Lower lobe of right lung (tissue), 2 donors: ENCODE data around the gene NTN4. TPM values are rescaled to one million over a fixed set of nuclear protein-coding genes. Genes with fewer than 3 reads are reported as not detected.

ENCODE experiments used
- ATAC-seq, 2 donors: fragments of 200-7000 bp; cut with Tn5 transposase; one replicate each; pipeline ENCODE4 v1.9.1; 2020 to 2022; ENCODE audit warnings: mild to moderate bottlenecking in 2 of 2, moderate library complexity in 2 of 2
- DNase-seq: peaks from one replicate; pipeline ENCODE4 v3.0.0-alpha.2; 2020
- H3K27ac ChIP-seq: fragments of 200-600 bp; one replicate; pipeline ENCODE4 v1.8.0; 2022
- H3K27me3 ChIP-seq: fragments of 200-600 bp; one replicate; pipeline ENCODE4 v1.8.0; 2022; ENCODE audit warnings: low read depth
- H3K36me3 ChIP-seq: fragments of 200-600 bp; one replicate; pipeline ENCODE4 v1.8.0; 2022; ENCODE audit warnings: mild to moderate bottlenecking
- H3K4me1 ChIP-seq: fragments of 200-600 bp; one replicate; pipeline ENCODE4 v1.8.0; 2022
- H3K4me3 ChIP-seq: fragments of 200-600 bp; one replicate; pipeline ENCODE4 v1.8.0; 2022; ENCODE audit warnings: mild to moderate bottlenecking
- H3K9me3 ChIP-seq: fragments of 200-600 bp; one replicate; pipeline ENCODE4 v1.8.0; 2022
- intact Hi-C: fragments of 100-400 bp; cut with DNase I; formaldehyde crosslinking; loops from one replicate; pipeline ENCODE4 v1.11.0; 2022
- total RNA-seq: library from RNA; stranded (reverse); fragmentation: NEBNext Ultra II Directional; extraction: Animal tissue kit (Norgen Biotek cat#: 25700); gene quantifications from one replicate; pipeline ENCODE4 v1.2.1, GENCODE V29; 2021
- TF ChIP-seq, protein P1 (sequence below): fragments of 200-600 bp; IDR thresholded peaks from one replicate; pipeline ENCODE4 v1.8.0; 2022; ENCODE audit warnings: antibody characterized with exemption, mild to moderate bottlenecking
- donor health status: DM: no; HTN: yes; CAD: no; lungs with severe emphysema.

Gene NTN4
- total RNA-seq, 1 donor from 2014 or later, result 140 TPM

DNA sequence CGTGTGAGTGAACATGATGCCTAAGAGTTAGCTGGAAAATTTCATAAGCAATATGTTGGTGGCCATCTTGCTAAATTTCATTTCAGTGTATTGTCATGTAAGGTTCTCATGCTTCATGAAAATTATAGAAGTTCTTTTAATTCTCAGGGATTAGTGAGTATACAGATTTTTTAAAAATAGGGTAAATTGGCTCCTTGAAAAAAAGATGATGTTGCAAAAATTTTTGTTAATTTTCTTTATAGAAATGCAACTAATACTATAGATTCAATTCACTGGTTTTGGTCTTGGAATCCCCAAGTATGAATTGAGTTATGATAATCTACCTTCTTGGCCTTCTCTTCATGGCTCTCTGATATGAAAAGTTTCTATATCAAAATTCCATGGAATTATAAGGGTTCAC is 75.4 kb downstream of the NTN4 start:
- ATAC-seq (no peak), DNase-seq (no peak)
- H3K27me3 ChIP-seq, result no peaks in the 10 kb centered on the region
- intact Hi-C loops, result no loop called here
- no peaks in the 10 kb centered on the region for H3K9me3 ChIP-seq
- no peaks in the 10 kb centered on the region for H3K4me1 ChIP-seq
- no peak overlapping the region for H3K4me3 ChIP-seq
- H3K36me3 ChIP-seq, result peaks cover 5% of the 10 kb centered on the region
- TF ChIP-seq, protein P1, sequence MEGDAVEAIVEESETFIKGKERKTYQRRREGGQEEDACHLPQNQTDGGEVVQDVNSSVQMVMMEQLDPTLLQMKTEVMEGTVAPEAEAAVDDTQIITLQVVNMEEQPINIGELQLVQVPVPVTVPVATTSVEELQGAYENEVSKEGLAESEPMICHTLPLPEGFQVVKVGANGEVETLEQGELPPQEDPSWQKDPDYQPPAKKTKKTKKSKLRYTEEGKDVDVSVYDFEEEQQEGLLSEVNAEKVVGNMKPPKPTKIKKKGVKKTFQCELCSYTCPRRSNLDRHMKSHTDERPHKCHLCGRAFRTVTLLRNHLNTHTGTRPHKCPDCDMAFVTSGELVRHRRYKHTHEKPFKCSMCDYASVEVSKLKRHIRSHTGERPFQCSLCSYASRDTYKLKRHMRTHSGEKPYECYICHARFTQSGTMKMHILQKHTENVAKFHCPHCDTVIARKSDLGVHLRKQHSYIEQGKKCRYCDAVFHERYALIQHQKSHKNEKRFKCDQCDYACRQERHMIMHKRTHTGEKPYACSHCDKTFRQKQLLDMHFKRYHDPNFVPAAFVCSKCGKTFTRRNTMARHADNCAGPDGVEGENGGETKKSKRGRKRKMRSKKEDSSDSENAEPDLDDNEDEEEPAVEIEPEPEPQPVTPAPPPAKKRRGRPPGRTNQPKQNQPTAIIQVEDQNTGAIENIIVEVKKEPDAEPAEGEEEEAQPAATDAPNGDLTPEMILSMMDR, result no peak
- no peak overlapping the region for H3K27ac ChIP-seq

DNA sequence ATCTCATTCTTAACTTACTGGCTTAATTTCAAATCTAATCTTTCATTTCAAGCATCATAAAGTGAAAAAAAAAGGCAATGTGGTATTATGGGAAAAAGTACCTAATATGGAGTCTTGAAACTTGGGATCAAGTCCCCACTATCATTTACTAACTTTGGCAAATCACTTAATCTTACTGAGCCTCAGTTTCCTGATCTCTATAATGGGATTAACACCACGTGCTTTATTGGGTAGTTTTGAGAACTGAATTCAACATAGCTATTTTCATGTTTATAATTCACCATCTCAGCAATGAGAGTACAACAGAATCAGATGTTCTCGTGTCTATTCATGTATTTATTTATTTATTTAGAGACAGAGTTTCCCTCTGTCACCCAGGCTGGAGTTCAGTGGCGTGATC is 78.3 kb downstream of the NTN4 start:
- Histone ChIP-seq H3K9me3 (no peaks in the 10 kb centered on the region), H3K27me3 (no peaks in the 10 kb centered on the region), H3K4me3 (no peak overlapping the region), H3K27ac (no peak overlapping the region), H3K4me1 (no peaks in the 10 kb centered on the region), H3K36me3 (peaks cover 11% of the 10 kb centered on the region)
- TF ChIP-seq, protein P1, result no peak
- DNase-seq (no peak), ATAC-seq (no peak)
- intact Hi-C loops, result no loop called here

DNA sequence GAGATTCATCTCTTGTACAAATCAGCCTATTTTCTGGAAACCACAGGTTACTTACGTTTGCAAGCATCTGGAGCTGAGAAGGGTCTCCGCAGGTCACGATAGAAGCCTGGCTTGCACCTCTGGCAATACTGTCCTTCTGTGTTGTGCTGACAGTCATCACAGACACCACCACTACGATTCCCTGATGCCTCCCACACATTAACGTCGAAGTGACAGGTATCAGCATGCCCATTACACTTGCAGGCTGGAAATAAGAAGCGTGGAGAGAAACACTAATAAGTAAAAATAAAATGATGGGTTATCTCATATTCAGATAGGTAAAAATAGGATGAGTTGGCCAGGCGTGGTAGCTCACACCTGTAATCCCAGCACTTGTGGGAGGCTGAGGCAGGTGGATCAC is 80.2 kb downstream of the NTN4 start:
- intact Hi-C loops, result no loop called here
- no peaks in the 10 kb centered on the region for H3K9me3 ChIP-seq

DNA sequence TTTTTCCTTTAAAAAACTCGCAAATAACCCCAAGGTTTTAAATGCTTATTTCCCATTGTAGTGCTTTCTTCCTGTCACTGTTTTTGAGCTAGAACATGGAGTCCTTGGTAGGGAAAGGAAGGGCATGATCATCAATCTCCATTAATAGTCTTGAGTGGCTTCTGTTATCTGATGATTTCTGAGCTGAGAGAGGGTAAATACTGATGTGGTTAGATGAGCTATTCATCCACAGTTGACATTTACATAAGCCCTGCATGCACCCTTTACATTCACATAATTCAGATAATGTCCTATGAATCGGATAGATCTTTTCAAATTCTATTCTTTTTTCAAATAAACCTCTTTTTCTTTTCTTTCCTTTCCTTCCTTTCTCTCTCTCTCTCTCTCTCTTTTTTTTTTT is 81.4 kb downstream of the NTN4 start:
- H3K9me3 ChIP-seq, result no peaks in the 10 kb centered on the region
- no peak for ATAC-seq
- no peak overlapping the region for H3K4me3 ChIP-seq
- no peaks in the 10 kb centered on the region for H3K27me3 ChIP-seq
- DNase-seq, result no peak
- peaks cover 11% of the 10 kb centered on the region for H3K36me3 ChIP-seq
- no peak overlapping the region for H3K27ac ChIP-seq
- intact Hi-C loops, result no loop called here
- TF ChIP-seq, protein P1, result no peak
- H3K4me1 ChIP-seq, result no peaks in the 10 kb centered on the region

More for the DNA sequence above, 80.2 kb downstream of the NTN4 start:
- H3K4me3 ChIP-seq, result no peak overlapping the region
- H3K27me3 ChIP-seq, result no peaks in the 10 kb centered on the region
- peaks cover 11% of the 10 kb centered on the region for H3K36me3 ChIP-seq
- TF ChIP-seq, protein P1, result no peak
- no peak overlapping the region for H3K27ac ChIP-seq
- ATAC-seq (no peak), DNase-seq (no peak)
- no peaks in the 10 kb centered on the region for H3K4me1 ChIP-seq

DNA sequence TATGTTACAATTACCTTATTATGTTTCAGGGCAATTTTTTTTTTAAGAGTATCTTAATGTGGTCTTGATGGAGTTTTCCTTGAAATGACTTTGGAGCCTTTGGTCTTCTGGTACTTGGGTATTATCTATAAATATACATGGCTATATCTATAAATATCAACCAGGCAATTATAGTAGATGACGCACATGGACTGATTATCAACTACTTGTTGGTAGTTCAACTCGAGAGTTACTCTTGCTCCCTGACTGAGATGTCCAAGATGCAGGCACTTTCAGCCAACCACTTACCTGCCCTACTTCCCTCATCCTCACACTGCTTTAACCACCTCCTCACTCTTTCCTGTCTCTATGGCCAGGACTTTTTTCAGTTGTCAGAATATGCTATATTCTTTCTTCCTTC is 85.4 kb downstream of the NTN4 start:
- H3K27ac ChIP-seq, result no peak overlapping the region
- intact Hi-C loops, result no loop called here
- H3K27me3 ChIP-seq, result no peaks in the 10 kb centered on the region

More for the DNA sequence above, 85.4 kb downstream of the NTN4 start:
- ATAC-seq, result no peak
- peaks cover 10% of the 10 kb centered on the region for H3K36me3 ChIP-seq
- no peak overlapping the region for H3K4me3 ChIP-seq
- TF ChIP-seq, protein P1, result no peak
- H3K9me3 ChIP-seq, result no peaks in the 10 kb centered on the region
- H3K4me1 ChIP-seq, result no peaks in the 10 kb centered on the region
- no peak for DNase-seq
